GM12873 (cell line): ENCODE data around the gene FGF19.

Experiments
- CTCF ChIP-seq: IDR thresholded peaks from 2 replicates; pipeline ENCODE4 v1.5.1; 2012; ENCODE audit warnings: low read depth, mild to moderate bottlenecking, moderate library complexity, low read length, control low read depth; ENCODE audit not compliant: insufficient read depth; ENCODE audit errors: missing control alignments

Gene FGF19

GRCh38 chr11:69705901-69706787, 2.3 kb upstream of the FGF19 start:
- TF ChIP-seq CTCF, result no peak

GRCh38 chr11:69705351-69705811, 1.6 kb upstream of the FGF19 start:
- TF ChIP-seq CTCF, result no peak

DNA sequence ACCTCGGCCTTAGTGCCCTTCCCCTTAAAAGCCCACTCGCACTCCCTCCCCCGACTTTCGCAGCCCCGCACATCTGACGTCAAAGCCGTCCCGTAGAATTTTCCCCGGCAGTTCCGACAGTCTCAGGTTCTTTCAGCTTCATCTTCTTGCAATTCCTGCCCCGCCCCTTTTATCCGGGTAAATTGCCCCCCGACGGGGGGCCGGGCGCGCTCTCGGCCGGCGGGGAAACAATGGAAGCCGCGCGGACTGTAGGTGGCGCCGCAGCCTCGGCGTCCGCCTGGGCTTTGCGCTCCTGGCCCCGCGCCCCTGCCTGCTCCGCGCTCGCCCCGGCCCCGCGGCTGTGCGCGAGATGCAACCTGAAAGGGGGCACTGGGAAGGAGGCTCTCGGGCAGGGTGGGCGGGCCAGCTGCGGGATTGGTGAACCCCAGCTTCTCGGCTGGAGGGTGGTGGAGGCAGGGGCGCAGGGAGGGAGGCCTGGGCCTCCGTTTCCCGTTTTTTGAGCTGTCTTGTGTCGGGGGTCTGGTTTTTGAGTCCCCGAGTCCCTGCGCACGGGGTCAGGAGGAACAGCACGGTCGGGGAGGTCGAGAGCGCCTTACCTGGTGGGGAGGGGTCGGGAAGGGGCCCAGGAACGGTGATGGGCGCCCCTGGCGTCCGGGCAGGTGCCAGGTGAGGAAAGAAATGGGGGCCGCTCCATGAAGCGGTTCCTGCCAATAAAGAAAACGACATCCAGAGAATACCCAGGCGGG, 859 bp upstream of the FGF19 start:
- TF ChIP-seq CTCF, result peak; percentile 32

- no peak for TF ChIP-seq CTCF
These were observed 412 bp downstream of the FGF19 start for GRCh38 chr11:69703453-69703767.

GRCh38 chr11:69702769-69703452, 911 bp downstream of the FGF19 start:
- TF ChIP-seq CTCF, result no peak

DNA sequence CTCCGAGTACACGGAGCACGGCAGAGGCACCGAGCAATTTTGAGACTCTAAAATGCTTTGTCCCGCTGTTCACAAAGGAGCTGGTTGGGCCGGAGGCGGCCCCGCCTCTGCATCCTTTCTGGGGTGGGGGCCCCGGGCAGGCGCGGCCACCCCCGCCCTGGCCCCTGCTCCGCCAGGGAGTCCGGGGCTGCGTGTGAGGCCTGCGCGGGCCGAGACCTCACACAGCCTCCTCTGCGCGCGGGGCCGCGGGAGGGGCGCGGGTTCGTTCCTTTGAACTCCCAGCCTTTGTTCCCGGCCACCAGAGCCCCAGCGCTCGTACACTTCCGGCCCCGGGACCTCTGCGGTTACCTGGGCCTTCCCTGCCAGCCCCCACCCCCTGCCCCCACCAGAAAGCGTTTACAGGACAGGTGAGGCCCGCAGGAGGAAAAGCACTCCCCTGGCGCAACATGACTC, 1.6 kb downstream of the FGF19 start:
- TF ChIP-seq CTCF, result no peak
